ENCODE results near the gene FGF9.

Gene FGF9

GRCh38 chr13:21670883-21671619 lies at the start of gene FGF9:
Gene FGF9 (plus strand): TSS chr13:21671073. CDS start chr13:21671913, 840 bp downstream.
- TF ChIP-seq GATA3 (IDR thresholded peaks at IDR 0.05; ENCODE audit: low read depth, low read length) (no peak), GATA2 (IDR thresholded peaks at IDR 0.05; ENCODE audit: low read depth, low read length) (no peak)

- TF ChIP-seq GATA2 (IDR thresholded peaks at IDR 0.05; ENCODE audit: low read depth, low read length) (no peak), GATA3 (IDR thresholded peaks at IDR 0.05; ENCODE audit: low read depth, low read length) (no peak)
These were observed 45.5 kb upstream of the FGF9 start for GRCh38 chr13:21625366-21625765.

- no peak for TF ChIP-seq GATA3 (IDR thresholded peaks at IDR 0.05; ENCODE audit: low read depth, low read length)
- TF ChIP-seq GATA2 (IDR thresholded peaks at IDR 0.05; ENCODE audit: low read depth, low read length): no peak
These were observed 38.7 kb upstream of the FGF9 start for GRCh38 chr13:21632196-21632595.

GRCh38 chr13:21636656-21637055 lies 34.2 kb upstream of the FGF9 start:
- TF ChIP-seq GATA3 (IDR thresholded peaks at IDR 0.05; ENCODE audit: low read depth, low read length) (no peak), GATA2 (IDR thresholded peaks at IDR 0.05; ENCODE audit: low read depth, low read length) (no peak)

- TF ChIP-seq GATA2 (IDR thresholded peaks at IDR 0.05; ENCODE audit: low read depth, low read length) (no peak), GATA3 (IDR thresholded peaks at IDR 0.05; ENCODE audit: low read depth, low read length) (no peak)
These were observed 33.6 kb upstream of the FGF9 start for GRCh38 chr13:21637296-21637695.

- TF ChIP-seq GATA3 (IDR thresholded peaks at IDR 0.05; ENCODE audit: low read depth, low read length): no peak
- TF ChIP-seq GATA2 (IDR thresholded peaks at IDR 0.05; ENCODE audit: low read depth, low read length): no peak
These were observed 32.3 kb upstream of the FGF9 start for GRCh38 chr13:21638319-21639282.

GRCh38 chr13:21639561-21639960 lies 31.3 kb upstream of the FGF9 start:
- no peak for TF ChIP-seq GATA2 (IDR thresholded peaks at IDR 0.05; ENCODE audit: low read depth, low read length)
- TF ChIP-seq GATA3 (IDR thresholded peaks at IDR 0.05; ENCODE audit: low read depth, low read length): no peak

- TF ChIP-seq GATA2 (IDR thresholded peaks at IDR 0.05; ENCODE audit: low read depth, low read length): no peak
- TF ChIP-seq GATA3 (IDR thresholded peaks at IDR 0.05; ENCODE audit: low read depth, low read length): no peak
These were observed 29.2 kb upstream of the FGF9 start for GRCh38 chr13:21641629-21642028.

GRCh38 chr13:21657538-21657937 lies 13.3 kb upstream of the FGF9 start:
- TF ChIP-seq GATA3 (IDR thresholded peaks at IDR 0.05; ENCODE audit: low read depth, low read length) (no peak), GATA2 (IDR thresholded peaks at IDR 0.05; ENCODE audit: low read depth, low read length) (no peak)

GRCh38 chr13:21659087-21659486 lies 11.8 kb upstream of the FGF9 start:
- TF ChIP-seq GATA3 (IDR thresholded peaks at IDR 0.05; ENCODE audit: low read depth, low read length) (no peak), GATA2 (IDR thresholded peaks at IDR 0.05; ENCODE audit: low read depth, low read length) (no peak)

GRCh38 chr13:21661097-21661909 lies 9.6 kb upstream of the FGF9 start:
- TF ChIP-seq GATA3 (IDR thresholded peaks at IDR 0.05; ENCODE audit: low read depth, low read length) (no peak), GATA2 (IDR thresholded peaks at IDR 0.05; ENCODE audit: low read depth, low read length) (no peak)

GRCh38 chr13:21663197-21663596 lies 7.7 kb upstream of the FGF9 start:
- TF ChIP-seq GATA3 (IDR thresholded peaks at IDR 0.05; ENCODE audit: low read depth, low read length): no peak
- TF ChIP-seq GATA2 (IDR thresholded peaks at IDR 0.05; ENCODE audit: low read depth, low read length): no peak

- TF ChIP-seq GATA2 (IDR thresholded peaks at IDR 0.05; ENCODE audit: low read depth, low read length): no peak
- TF ChIP-seq GATA3 (IDR thresholded peaks at IDR 0.05; ENCODE audit: low read depth, low read length): no peak
These were observed 2.1 kb upstream of the FGF9 start for GRCh38 chr13:21668732-21669275.
